Endothelial cell of umbilical vein (primary cell): ENCODE measurements around the gene TNFAIP8.
"Not testable (repeated sequence)": the region's sequence is repeated elsewhere in the genome, so short reads cannot be mapped to it uniquely, and the experiment has no call there.

Source experiments
- EZH2 ChIP-seq: IDR thresholded peaks from 2 replicates; pipeline ENCODE4 v1.6.1; 2012; ENCODE audit warnings: borderline replicate concordance, low read depth, mild to moderate bottlenecking, moderate library complexity, low read length, inconsistent platforms; ENCODE audit not compliant: severe bottlenecking
- GATA2 ChIP-seq: IDR thresholded peaks from 2 replicates; pipeline ENCODE4 v1.7.0; 2011; ENCODE audit warnings: low read depth, mild to moderate bottlenecking, moderate library complexity, mixed read lengths, low read length; ENCODE audit not compliant: insufficient read length, insufficient read depth
- JUN ChIP-seq: IDR thresholded peaks from 2 replicates; pipeline ENCODE4 v1.6.1; 2011; ENCODE audit warnings: borderline replicate concordance, low read depth; ENCODE audit not compliant: insufficient read length, insufficient read depth
- POLR2A ChIP-seq: IDR thresholded peaks from 2 replicates; pipeline ENCODE4 v1.6.1; 2012; ENCODE audit warnings: low read depth, mild to moderate bottlenecking, control low read depth, low read length
- POLR2AphosphoS5 ChIP-seq: IDR thresholded peaks from 2 replicates; pipeline ENCODE4 v1.6.1; 2012; ENCODE audit warnings: low read depth, mild to moderate bottlenecking, control low read depth, low read length, moderate library complexity; ENCODE audit not compliant: insufficient read depth
- TF ChIP-seq, protein P1 (sequence below), 2 donors: IDR thresholded peaks; 1 replicate in 1 of 2; 2 replicates in 1 of 2; pipeline ENCODE4 v1.5.1; 2011; ENCODE audit warnings: low read length in 2 of 2, mild to moderate bottlenecking in 2 of 2, moderate library complexity in 2 of 2, control low read depth in 1 of 2, inconsistent platforms in 1 of 2, low read depth in 1 of 2; ENCODE audit not compliant: insufficient read depth in 1 of 2; ENCODE audit errors: extremely low read depth in 1 of 2
- TF ChIP-seq, protein P2 (sequence below): IDR thresholded peaks from 2 replicates; pipeline ENCODE4 v1.6.1; 2011; ENCODE audit not compliant: insufficient read depth, insufficient read length

DNA sequence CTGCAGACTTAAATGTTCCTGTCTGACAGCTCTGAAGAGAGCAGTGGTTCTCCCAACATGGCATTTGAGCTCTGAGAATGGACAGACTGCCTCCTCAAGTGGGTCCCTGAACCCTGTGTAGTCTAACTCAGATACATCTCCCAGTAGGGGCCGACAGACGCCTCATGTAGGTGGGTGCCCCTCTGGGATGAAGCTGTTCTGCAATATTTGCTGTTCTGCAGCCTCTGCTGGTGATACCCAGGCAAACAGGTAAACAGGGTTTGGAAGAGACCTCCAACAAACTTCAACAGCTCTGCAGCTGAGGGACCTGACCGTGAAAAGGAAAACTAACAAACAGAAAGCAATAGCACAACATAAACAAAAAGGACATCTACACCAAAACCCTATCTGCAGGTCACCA, 83.8 kb downstream of the TNFAIP8 start:
- TF ChIP-seq, protein P1, sequence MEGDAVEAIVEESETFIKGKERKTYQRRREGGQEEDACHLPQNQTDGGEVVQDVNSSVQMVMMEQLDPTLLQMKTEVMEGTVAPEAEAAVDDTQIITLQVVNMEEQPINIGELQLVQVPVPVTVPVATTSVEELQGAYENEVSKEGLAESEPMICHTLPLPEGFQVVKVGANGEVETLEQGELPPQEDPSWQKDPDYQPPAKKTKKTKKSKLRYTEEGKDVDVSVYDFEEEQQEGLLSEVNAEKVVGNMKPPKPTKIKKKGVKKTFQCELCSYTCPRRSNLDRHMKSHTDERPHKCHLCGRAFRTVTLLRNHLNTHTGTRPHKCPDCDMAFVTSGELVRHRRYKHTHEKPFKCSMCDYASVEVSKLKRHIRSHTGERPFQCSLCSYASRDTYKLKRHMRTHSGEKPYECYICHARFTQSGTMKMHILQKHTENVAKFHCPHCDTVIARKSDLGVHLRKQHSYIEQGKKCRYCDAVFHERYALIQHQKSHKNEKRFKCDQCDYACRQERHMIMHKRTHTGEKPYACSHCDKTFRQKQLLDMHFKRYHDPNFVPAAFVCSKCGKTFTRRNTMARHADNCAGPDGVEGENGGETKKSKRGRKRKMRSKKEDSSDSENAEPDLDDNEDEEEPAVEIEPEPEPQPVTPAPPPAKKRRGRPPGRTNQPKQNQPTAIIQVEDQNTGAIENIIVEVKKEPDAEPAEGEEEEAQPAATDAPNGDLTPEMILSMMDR (IDR thresholded peaks at IDR 0.05; ENCODE audit: extremely low read depth in 1 of 2, insufficient read depth in 1 of 2, low read depth in 1 of 2, low read length in 2 of 2): not testable (repeated sequence)
- TF ChIP-seq, protein P2, sequence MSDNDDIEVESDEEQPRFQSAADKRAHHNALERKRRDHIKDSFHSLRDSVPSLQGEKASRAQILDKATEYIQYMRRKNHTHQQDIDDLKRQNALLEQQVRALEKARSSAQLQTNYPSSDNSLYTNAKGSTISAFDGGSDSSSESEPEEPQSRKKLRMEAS: not testable (repeated sequence)
- not testable (repeated sequence) for TF ChIP-seq EZH2, POLR2A, JUN, POLR2AphosphoS5, GATA2
